Mesendoderm (in vitro differentiated cells): ENCODE results near the gene NCBP1.

ENCODE experiments used
- DNase-seq: peaks from one replicate; pipeline ENCODE4 v3.0.0; 2013
- H2AK5ac ChIP-seq: 2 replicates; pipeline ENCODE4 v1.6.1; 2013; ENCODE audit warnings: low read length, inconsistent platforms
- H2BK120ac ChIP-seq: 2 replicates; pipeline ENCODE4 v1.6.1; 2013; ENCODE audit warnings: low read depth, mild to moderate bottlenecking, low read length, moderate library complexity, mixed read lengths
- H2BK15ac ChIP-seq: replicated peaks from 2 replicates; pipeline ENCODE4 v1.6.1; 2013; ENCODE audit warnings: low read depth, mild to moderate bottlenecking, moderate library complexity
- H2BK5ac ChIP-seq: 2 replicates; pipeline ENCODE4 v1.6.1; 2013; ENCODE audit warnings: low read length, inconsistent platforms
- H3K18ac ChIP-seq: 2 replicates; pipeline ENCODE4 v1.6.1; 2013; ENCODE audit warnings: mild to moderate bottlenecking, low read length, mixed read lengths
- H3K23ac ChIP-seq: one replicate; pipeline ENCODE4 v1.6.1; 2013; ENCODE audit warnings: low read length
- H3K27ac ChIP-seq: 2 replicates; pipeline ENCODE4 v1.5.1; 2013; ENCODE audit warnings: low read depth, mild to moderate bottlenecking, inconsistent platforms, low read length, moderate library complexity
- H3K27me3 ChIP-seq: 2 replicates; pipeline ENCODE4 v1.6.1; 2013; ENCODE audit warnings: low read length, control low read depth, mild to moderate bottlenecking, inconsistent platforms; ENCODE audit not compliant: insufficient read depth, poor library complexity
- H3K36me3 ChIP-seq: 2 replicates; pipeline ENCODE4 v1.6.1; 2013; ENCODE audit warnings: low read length, inconsistent platforms; ENCODE audit not compliant: control insufficient read depth, insufficient read depth
- H3K4ac ChIP-seq: one replicate; pipeline ENCODE4 v1.6.1; 2013; ENCODE audit warnings: low read depth, mild to moderate bottlenecking, low read length, moderate library complexity
- H3K4me1 ChIP-seq: 2 replicates; pipeline ENCODE4 v1.6.1; 2013; ENCODE audit warnings: low read depth, low read length, inconsistent platforms; ENCODE audit not compliant: control insufficient read depth
- H3K4me2 ChIP-seq: 2 replicates; pipeline ENCODE4 v1.6.1; 2013; ENCODE audit warnings: low read length
- H3K4me3 ChIP-seq: 2 replicates; pipeline ENCODE4 v1.5.1; 2013; ENCODE audit warnings: mild to moderate bottlenecking, low read length
- H3K56ac ChIP-seq: one replicate; pipeline ENCODE4 v1.6.1; 2013; ENCODE audit warnings: low read length
- H3K79me1 ChIP-seq: 2 replicates; pipeline ENCODE4 v1.6.1; 2013; ENCODE audit warnings: low read length, inconsistent platforms
- H3K79me2 ChIP-seq: 2 replicates; pipeline ENCODE4 v1.6.1; 2013; ENCODE audit warnings: mild to moderate bottlenecking, low read length; ENCODE audit not compliant: control insufficient read depth, insufficient read depth
- H3K9ac ChIP-seq: 2 replicates; pipeline ENCODE4 v1.6.1; 2013; ENCODE audit warnings: low read length, inconsistent platforms
- H4K5ac ChIP-seq: one replicate; pipeline ENCODE4 v1.6.1; 2013; ENCODE audit warnings: low read length
- H4K8ac ChIP-seq: one replicate; pipeline ENCODE4 v1.6.1; 2013; ENCODE audit warnings: low read depth, mild to moderate bottlenecking, control low read depth, low read length, moderate library complexity
- WGBS: extraction: QIAGEN DNeasy Blood & Tissue Kit; methylation state at CpG from one replicate; pipeline ENCODE4 v1.1.7; 2013; ENCODE audit warnings: low lambda C conversion rate, missing lambda C conversion rate; ENCODE audit not compliant: insufficient coverage; ENCODE audit errors: extremely low coverage; 5-methylcytosine and 5-hydroxymethylcytosine counted together

NCBP1 gene

GRCh38 chr9:97682242-97682641, 48.6 kb downstream of the NCBP1 start:
- Histone ChIP-seq H2BK5ac (no peak overlapping the region), H3K4me3 (no peak overlapping the region), H4K8ac (no peak overlapping the region), H3K9ac (no peak overlapping the region), H3K4ac (no peak overlapping the region), H2AK5ac (no peak overlapping the region), H3K27ac (no peak overlapping the region), H3K18ac (no peak overlapping the region), H2BK120ac (no peak overlapping the region), H3K36me3 (no peaks in the 10 kb centered on the region), H3K23ac (no peak overlapping the region), H4K5ac (no peak overlapping the region), H3K56ac (no peak overlapping the region), H3K79me1 (no peaks in the 10 kb centered on the region), H3K4me1 (no peaks in the 10 kb centered on the region), H3K79me2 (no peaks in the 10 kb centered on the region), H3K27me3 (no peaks in the 10 kb centered on the region), H3K4me2 (no peak overlapping the region), H2BK15ac (no peak overlapping the region)
- DNase-seq, result no peak
- no CpG with 5 or more reads among the region's 1 CpG for WGBS

- Histone ChIP-seq H3K79me1 (no peaks in the 10 kb centered on the region), H3K36me3 (no peaks in the 10 kb centered on the region)
Observed at GRCh38 chr9:97688654-97689053, 55.0 kb downstream of the NCBP1 start.

GRCh38 chr9:97689401-97690180, 56.0 kb downstream of the NCBP1 start:
- Histone ChIP-seq H3K18ac (no peak overlapping the region), H3K79me2 (no peaks in the 10 kb centered on the region), H3K4ac (no peak overlapping the region), H3K27me3 (no peaks in the 10 kb centered on the region), H4K5ac (no peak overlapping the region), H2AK5ac (no peak overlapping the region), H3K4me1 (no peaks in the 10 kb centered on the region), H3K9ac (no peak overlapping the region), H2BK15ac (no peak overlapping the region), H2BK5ac (no peak overlapping the region), H2BK120ac (no peak overlapping the region), H3K79me1 (no peaks in the 10 kb centered on the region), H3K56ac (no peak overlapping the region), H3K23ac (no peak overlapping the region), H3K4me3 (no peak overlapping the region), H4K8ac (no peak overlapping the region), H3K36me3 (no peaks in the 10 kb centered on the region), H3K4me2 (no peak overlapping the region), H3K27ac (no peak overlapping the region)
- DNase-seq, result no peak
- no CpG with 5 or more reads among the region's 4 CpGs for WGBS

More at GRCh38 chr9:97688654-97689053, 55.0 kb downstream of the NCBP1 start:
- Histone ChIP-seq H2BK5ac (no peak overlapping the region), H3K9ac (no peak overlapping the region), H2AK5ac (no peak overlapping the region), H3K4me3 (no peak overlapping the region), H3K56ac (no peak overlapping the region), H3K18ac (no peak overlapping the region), H3K4me2 (no peak overlapping the region), H2BK15ac (no peak overlapping the region), H2BK120ac (no peak overlapping the region), H3K27me3 (no peaks in the 10 kb centered on the region), H3K4ac (no peak overlapping the region), H3K79me2 (no peaks in the 10 kb centered on the region), H3K27ac (no peak overlapping the region), H4K5ac (no peak overlapping the region), H3K4me1 (no peaks in the 10 kb centered on the region), H4K8ac (no peak overlapping the region), H3K23ac (no peak overlapping the region)
- DNase-seq, result no peak
- WGBS, result no CpG with 5 or more reads among the region's 1 CpG

GRCh38 chr9:97694769-97695168, 61.1 kb downstream of the NCBP1 start:
- no peak overlapping the region for H3K18ac ChIP-seq
- H2BK15ac ChIP-seq, result no peak overlapping the region
- no peak overlapping the region for H2BK5ac ChIP-seq
- H3K9ac ChIP-seq, result no peak overlapping the region
- H3K4me3 ChIP-seq, result no peak overlapping the region
- H3K79me2 ChIP-seq, result no peaks in the 10 kb centered on the region
- H3K36me3 ChIP-seq, result no peaks in the 10 kb centered on the region
- no peak overlapping the region for H3K27ac ChIP-seq
- H4K8ac ChIP-seq, result no peak overlapping the region
- peaks cover 1% of the 10 kb centered on the region for H3K4me1 ChIP-seq
- no peak for DNase-seq
- H3K27me3 ChIP-seq, result no peaks in the 10 kb centered on the region
- H3K79me1 ChIP-seq, result no peaks in the 10 kb centered on the region
- H2BK120ac ChIP-seq, result no peak overlapping the region
- no peak overlapping the region for H3K4me2 ChIP-seq
- no peak overlapping the region for H3K4ac ChIP-seq
- H2AK5ac ChIP-seq, result no peak overlapping the region
- no peak overlapping the region for H3K23ac ChIP-seq
- no peak overlapping the region for H4K5ac ChIP-seq
- no peak overlapping the region for H3K56ac ChIP-seq
- no CpG with 5 or more reads among the region's 7 CpGs for WGBS

- Histone ChIP-seq H3K27ac (no peak overlapping the region), H3K4ac (no peak overlapping the region), H2BK5ac (no peak overlapping the region), H2BK15ac (no peak overlapping the region), H3K56ac (no peak overlapping the region), H3K4me3 (no peak overlapping the region), H3K36me3 (no peaks in the 10 kb centered on the region), H2BK120ac (no peak overlapping the region), H3K18ac (no peak overlapping the region), H4K5ac (no peak overlapping the region), H3K27me3 (no peaks in the 10 kb centered on the region), H2AK5ac (no peak overlapping the region), H3K4me2 (no peak overlapping the region), H3K23ac (no peak overlapping the region), H3K79me1 (no peaks in the 10 kb centered on the region), H4K8ac (no peak overlapping the region), H3K4me1 (peaks cover 1% of the 10 kb centered on the region), H3K9ac (no peak overlapping the region), H3K79me2 (no peaks in the 10 kb centered on the region)
- WGBS, result no CpG with 5 or more reads among the region's 3 CpGs
- no peak for DNase-seq
Observed at GRCh38 chr9:97695390-97695789, 61.8 kb downstream of the NCBP1 start.
